ENCODE measurements around the gene RBMS1. TPM values are rescaled to one million over a fixed set of nuclear protein-coding genes. Genes with fewer than 3 reads are reported as not detected.

Gene RBMS1
- total RNA-seq, 1 experiment from 2014 or later, result 65.4 TPM

- no peak for TF ChIP-seq CTCF (IDR thresholded peaks at IDR 0.05; ENCODE audit: unreplicated experiment)
- no peak for DNase-seq (ENCODE audit: unreplicated experiment)
- H3K27me3 Mint-ChIP-seq (ENCODE audit: insufficient read depth, unreplicated experiment), result no peaks in the 10 kb centered on the region
- no peaks in the 10 kb centered on the region for H3K9me3 Mint-ChIP-seq (ENCODE audit: unreplicated experiment)
- peaks cover 41% of the 10 kb centered on the region for H3K4me1 Mint-ChIP-seq (ENCODE audit: insufficient read depth, unreplicated experiment)
- ChIA-PET CTCF (interaction anchor here (0.6 to 2.6 kb wide), 4 partner anchors 9 to 757 kb away, joined by 4 to 10 read pairs (median 4); no protein-coding TSS in a partner anchor), POLR2A (interaction anchor here (0.6 kb wide), 1 partner anchor 40 kb away, joined by 3 read pairs; no protein-coding TSS in a partner anchor)
- no TSS peak for BruUV-seq (replicated peaks)
- H3K27ac Mint-ChIP-seq (ENCODE audit: low read depth, unreplicated experiment), result no peak overlapping the region
- intact Hi-C loops (cut with micrococcal nuclease), result no loop called here
- no peak overlapping the region for H3K4me3 Mint-ChIP-seq (ENCODE audit: unreplicated experiment)
- peaks cover 35% of the 10 kb centered on the region for H3K36me3 Mint-ChIP-seq (ENCODE audit: insufficient read depth, unreplicated experiment)
Measured at GRCh38 chr2:160366474-160366873, 127.1 kb downstream of the RBMS1 start.

- no peak for DNase-seq (ENCODE audit: unreplicated experiment)
- TF ChIP-seq CTCF (IDR thresholded peaks at IDR 0.05; ENCODE audit: unreplicated experiment), result no peak
- peaks cover 41% of the 10 kb centered on the region for H3K4me1 Mint-ChIP-seq (ENCODE audit: insufficient read depth, unreplicated experiment)
- H3K27ac Mint-ChIP-seq (ENCODE audit: low read depth, unreplicated experiment), result peak overlapping the region; percentile 24
- H3K36me3 Mint-ChIP-seq (ENCODE audit: insufficient read depth, unreplicated experiment), result peaks cover 35% of the 10 kb centered on the region
- BruUV-seq (replicated peaks), result no TSS peak
- ChIA-PET CTCF (interaction anchor here (1.3 to 2.6 kb wide), 3 partner anchors 9 to 13 kb away, joined by 4 to 10 read pairs (median 5); no protein-coding TSS in a partner anchor), POLR2A (interaction anchor here (0.6 to 1.1 kb wide), 3 partner anchors 10 to 41 kb away, joined by 3 read pairs; no protein-coding TSS in a partner anchor)
- H3K9me3 Mint-ChIP-seq (ENCODE audit: unreplicated experiment), result no peaks in the 10 kb centered on the region
- H3K27me3 Mint-ChIP-seq (ENCODE audit: insufficient read depth, unreplicated experiment), result no peaks in the 10 kb centered on the region
- H3K4me3 Mint-ChIP-seq (ENCODE audit: unreplicated experiment), result no peak overlapping the region
- intact Hi-C loops (cut with micrococcal nuclease), result no loop called here
Measured at GRCh38 chr2:160365716-160366367, 127.8 kb downstream of the RBMS1 start.

GRCh38 chr2:160364364-160364763 is 129.2 kb downstream of the RBMS1 start:
- Mint-ChIP-seq H3K27ac (ENCODE audit: low read depth, unreplicated experiment) (peak overlapping the region; percentile 13), H3K4me1 (ENCODE audit: insufficient read depth, unreplicated experiment) (peaks cover 35% of the 10 kb centered on the region), H3K36me3 (ENCODE audit: insufficient read depth, unreplicated experiment) (peaks cover 32% of the 10 kb centered on the region), H3K27me3 (ENCODE audit: insufficient read depth, unreplicated experiment) (no peaks in the 10 kb centered on the region), H3K4me3 (ENCODE audit: unreplicated experiment) (no peak overlapping the region), H3K9me3 (ENCODE audit: unreplicated experiment) (no peaks in the 10 kb centered on the region)
- no peak for TF ChIP-seq CTCF (IDR thresholded peaks at IDR 0.05; ENCODE audit: unreplicated experiment)
- DNase-seq (ENCODE audit: unreplicated experiment), result no peak
- ChIA-PET CTCF (interaction anchor here (0.6 to 1.6 kb wide), 5 partner anchors 11 to 270 kb away, joined by 3 to 7 read pairs (median 5); no protein-coding TSS in a partner anchor), POLR2A (interaction anchor here (0.7 to 1.4 kb wide), 3 partner anchors 10 to 203 kb away, joined by 3 to 5 read pairs (median 4); no protein-coding TSS in a partner anchor)
- intact Hi-C loops (cut with micrococcal nuclease), result no loop called here
- BruUV-seq (replicated peaks), result TSS peak; percentile 10

- Mint-ChIP-seq H3K27ac (ENCODE audit: low read depth, unreplicated experiment) (peak overlapping the region; percentile 13), H3K9me3 (ENCODE audit: unreplicated experiment) (no peaks in the 10 kb centered on the region), H3K36me3 (ENCODE audit: insufficient read depth, unreplicated experiment) (peaks cover 29% of the 10 kb centered on the region), H3K27me3 (ENCODE audit: insufficient read depth, unreplicated experiment) (no peaks in the 10 kb centered on the region), H3K4me3 (ENCODE audit: unreplicated experiment) (no peak overlapping the region), H3K4me1 (ENCODE audit: insufficient read depth, unreplicated experiment) (peaks cover 31% of the 10 kb centered on the region)
- TF ChIP-seq CTCF (IDR thresholded peaks at IDR 0.05; ENCODE audit: unreplicated experiment), result no peak
- intact Hi-C loops (cut with micrococcal nuclease), result no loop called here
- ChIA-PET POLR2A (interaction anchor here (1.1 to 1.6 kb wide), 3 partner anchors 9 to 12 kb away, joined by 3 to 6 read pairs (median 4); no protein-coding TSS in a partner anchor), CTCF (interaction anchor here (0.6 to 1.6 kb wide), 4 partner anchors 10 to 43 kb away, joined by 4 to 7 read pairs (median 6); no protein-coding TSS in a partner anchor)
- DNase-seq (ENCODE audit: unreplicated experiment), result no peak
- no TSS peak for BruUV-seq (replicated peaks)
Measured at GRCh38 chr2:160363961-160364360, 129.6 kb downstream of the RBMS1 start.
